ENCODE measurements around the gene HS3ST3A1.
"Not testable (repeated sequence)": the region's sequence is repeated elsewhere in the genome, so short reads cannot be mapped to it uniquely, and the experiment has no call there.

Gene HS3ST3A1

GRCh38 chr17:13575922-13576419 lies 25.8 kb downstream of the HS3ST3A1 start:
- DNase-seq (ENCODE audit: low spot score) = no peak

GRCh38 chr17:13575466-13575865 lies 26.3 kb downstream of the HS3ST3A1 start:
- DNase-seq (ENCODE audit: low spot score) = no peak

GRCh38 chr17:13572581-13572980 lies 29.1 kb downstream of the HS3ST3A1 start:
- DNase-seq (ENCODE audit: low spot score) = no peak

GRCh38 chr17:13569398-13570123 lies 32.2 kb downstream of the HS3ST3A1 start:
- peak; percentile 44 for DNase-seq (ENCODE audit: low spot score)

GRCh38 chr17:13568582-13569397 lies 32.9 kb downstream of the HS3ST3A1 start:
- no peak for DNase-seq (ENCODE audit: low spot score)

GRCh38 chr17:13563866-13564265 lies 37.9 kb downstream of the HS3ST3A1 start:
- DNase-seq (ENCODE audit: low spot score) = no peak

- peak; percentile 90 for DNase-seq (ENCODE audit: low spot score)
Observed at GRCh38 chr17:13562271-13562800, 39.4 kb downstream of the HS3ST3A1 start.

GRCh38 chr17:13561606-13562270 lies 40.0 kb downstream of the HS3ST3A1 start:
- no peak for DNase-seq (ENCODE audit: low spot score)

GRCh38 chr17:13560935-13561334 lies 40.8 kb downstream of the HS3ST3A1 start:
- DNase-seq (ENCODE audit: low spot score) = no peak

GRCh38 chr17:13558588-13558987 lies 43.1 kb downstream of the HS3ST3A1 start:
- no peak for DNase-seq (ENCODE audit: low spot score)

- DNase-seq (ENCODE audit: low spot score) = no peak
Observed at GRCh38 chr17:13557077-13557476, 44.7 kb downstream of the HS3ST3A1 start.

- DNase-seq (ENCODE audit: low spot score) = no peak
Observed at GRCh38 chr17:13554231-13554630, 47.5 kb downstream of the HS3ST3A1 start.

- DNase-seq (ENCODE audit: low spot score) = no peak
Observed at GRCh38 chr17:13550291-13550690, 51.4 kb downstream of the HS3ST3A1 start.

GRCh38 chr17:13548576-13548975 lies 53.2 kb downstream of the HS3ST3A1 start:
- DNase-seq (ENCODE audit: low spot score) = not testable (repeated sequence)

- DNase-seq (ENCODE audit: low spot score) = no peak
Observed at GRCh38 chr17:13546851-13547250, 54.9 kb downstream of the HS3ST3A1 start.

GRCh38 chr17:13545941-13546340 lies 55.8 kb downstream of the HS3ST3A1 start:
- DNase-seq (ENCODE audit: low spot score) = no peak

- no peak for DNase-seq (ENCODE audit: low spot score)
Observed at GRCh38 chr17:13544765-13545164, 57.0 kb downstream of the HS3ST3A1 start.

GRCh38 chr17:13544292-13544691 lies 57.4 kb downstream of the HS3ST3A1 start:
- no peak for DNase-seq (ENCODE audit: low spot score)

GRCh38 chr17:13542636-13543035 lies 59.1 kb downstream of the HS3ST3A1 start:
- no peak for DNase-seq (ENCODE audit: low spot score)

- peak; percentile 40 for DNase-seq (ENCODE audit: low spot score)
Observed at GRCh38 chr17:13541032-13541480, 60.7 kb downstream of the HS3ST3A1 start.

GRCh38 chr17:13540546-13540945 lies 61.2 kb downstream of the HS3ST3A1 start:
- DNase-seq (ENCODE audit: low spot score) = no peak

GRCh38 chr17:13539421-13539820 lies 62.3 kb downstream of the HS3ST3A1 start:
- DNase-seq (ENCODE audit: low spot score) = no peak

Data from kidney capillary endothelial cell (primary cell).